Measurements from ENCODE around the gene NEK10. TPM values are rescaled to one million over a fixed set of nuclear protein-coding genes. Genes with fewer than 3 reads are reported as not detected.

Gene NEK10
- total RNA-seq, 1 donor from 2014 or later, result 15.1 TPM

- Histone ChIP-seq H3K27ac (ENCODE audit: low read depth, low read length) (no peak overlapping the region), H3K36me3 (ENCODE audit: control insufficient read depth in 3 of 3, insufficient read depth in 3 of 3, low read length in 3 of 3) (peaks cover 0 to 3% (median 0%) of the 10 kb centered on the region in 3 donors), H3K4me1 (ENCODE audit: control insufficient read depth in 3 of 3, insufficient read depth in 3 of 3, low read length in 3 of 3) (no peaks in the 10 kb centered on the region), H3K27me3 (ENCODE audit: control insufficient read depth in 3 of 3, insufficient read depth in 3 of 3, low read length in 3 of 3) (no peaks in the 10 kb centered on the region), H3K9ac (ENCODE audit: low read depth in 1 of 3, low read length in 3 of 3) (no peak overlapping the region), H3K4me3 (ENCODE audit: low read length in 3 of 3) (no peak overlapping the region), H3K9me3 (ENCODE audit: control insufficient read depth in 3 of 3, low read length in 3 of 3) (no peaks in the 10 kb centered on the region)
Observed at GRCh38 chr3:27130796-27131195, 238.4 kb downstream of the NEK10 start.

GRCh38 chr3:27127879-27128278 is 241.3 kb downstream of the NEK10 start:
- Histone ChIP-seq H3K4me3 (ENCODE audit: low read length in 3 of 3) (no peak overlapping the region), H3K27ac (ENCODE audit: low read depth, low read length) (no peak overlapping the region), H3K4me1 (ENCODE audit: control insufficient read depth in 3 of 3, insufficient read depth in 3 of 3, low read length in 3 of 3) (no peaks in the 10 kb centered on the region), H3K36me3 (ENCODE audit: control insufficient read depth in 3 of 3, insufficient read depth in 3 of 3, low read length in 3 of 3) (peaks cover 0 to 3% (median 0%) of the 10 kb centered on the region in 3 donors), H3K9me3 (ENCODE audit: control insufficient read depth in 3 of 3, low read length in 3 of 3) (no peaks in the 10 kb centered on the region), H3K9ac (ENCODE audit: low read depth in 1 of 3, low read length in 3 of 3) (no peak overlapping the region), H3K27me3 (ENCODE audit: control insufficient read depth in 3 of 3, insufficient read depth in 3 of 3, low read length in 3 of 3) (no peaks in the 10 kb centered on the region)

- Histone ChIP-seq H3K9me3 (ENCODE audit: control insufficient read depth in 3 of 3, low read length in 3 of 3) (no peaks in the 10 kb centered on the region), H3K4me3 (ENCODE audit: low read length in 3 of 3) (no peak overlapping the region), H3K4me1 (ENCODE audit: control insufficient read depth in 3 of 3, insufficient read depth in 3 of 3, low read length in 3 of 3) (no peaks in the 10 kb centered on the region), H3K27ac (ENCODE audit: low read depth, low read length) (no peak overlapping the region), H3K36me3 (ENCODE audit: control insufficient read depth in 3 of 3, insufficient read depth in 3 of 3, low read length in 3 of 3) (peaks cover 0 to 3% (median 0%) of the 10 kb centered on the region in 3 donors), H3K9ac (ENCODE audit: low read depth in 1 of 3, low read length in 3 of 3) (no peak overlapping the region), H3K27me3 (ENCODE audit: control insufficient read depth in 3 of 3, insufficient read depth in 3 of 3, low read length in 3 of 3) (no peaks in the 10 kb centered on the region)
Observed at GRCh38 chr3:27127195-27127594, 242.0 kb downstream of the NEK10 start.

- Histone ChIP-seq H3K27ac (ENCODE audit: low read depth, low read length) (no peak overlapping the region), H3K9ac (ENCODE audit: low read depth in 1 of 3, low read length in 3 of 3) (no peak overlapping the region), H3K9me3 (ENCODE audit: control insufficient read depth in 3 of 3, low read length in 3 of 3) (no peaks in the 10 kb centered on the region), H3K4me3 (ENCODE audit: low read length in 3 of 3) (no peak overlapping the region), H3K36me3 (ENCODE audit: control insufficient read depth in 3 of 3, insufficient read depth in 3 of 3, low read length in 3 of 3) (peaks cover 0 to 3% (median 0%) of the 10 kb centered on the region in 3 donors), H3K27me3 (ENCODE audit: control insufficient read depth in 3 of 3, insufficient read depth in 3 of 3, low read length in 3 of 3) (no peaks in the 10 kb centered on the region), H3K4me1 (ENCODE audit: control insufficient read depth in 3 of 3, insufficient read depth in 3 of 3, low read length in 3 of 3) (no peaks in the 10 kb centered on the region)
Observed at GRCh38 chr3:27125821-27126501, 243.2 kb downstream of the NEK10 start.

- Histone ChIP-seq H3K27ac (ENCODE audit: low read depth, low read length) (no peak overlapping the region), H3K9ac (ENCODE audit: low read depth in 1 of 3, low read length in 3 of 3) (no peak overlapping the region), H3K4me3 (ENCODE audit: low read length in 3 of 3) (no peak overlapping the region), H3K27me3 (ENCODE audit: control insufficient read depth in 3 of 3, insufficient read depth in 3 of 3, low read length in 3 of 3) (no peaks in the 10 kb centered on the region), H3K36me3 (ENCODE audit: control insufficient read depth in 3 of 3, insufficient read depth in 3 of 3, low read length in 3 of 3) (peaks cover 0 to 6% (median 2%) of the 10 kb centered on the region in 3 donors), H3K9me3 (ENCODE audit: control insufficient read depth in 3 of 3, low read length in 3 of 3) (no peaks in the 10 kb centered on the region), H3K4me1 (ENCODE audit: control insufficient read depth in 3 of 3, insufficient read depth in 3 of 3, low read length in 3 of 3) (no peaks in the 10 kb centered on the region)
Observed at GRCh38 chr3:27119639-27120038, 249.5 kb downstream of the NEK10 start.

- no peaks in the 10 kb centered on the region for H3K9me3 ChIP-seq (ENCODE audit: control insufficient read depth in 3 of 3, low read length in 3 of 3)
Observed at GRCh38 chr3:27115352-27115751, 253.8 kb downstream of the NEK10 start.

GRCh38 chr3:27114684-27115083 is 254.5 kb downstream of the NEK10 start:
- Histone ChIP-seq H3K9ac (ENCODE audit: low read depth in 1 of 3, low read length in 3 of 3) (no peak overlapping the region), H3K9me3 (ENCODE audit: control insufficient read depth in 3 of 3, low read length in 3 of 3) (no peaks in the 10 kb centered on the region), H3K27ac (ENCODE audit: low read depth, low read length) (no peak overlapping the region), H3K27me3 (ENCODE audit: control insufficient read depth in 3 of 3, insufficient read depth in 3 of 3, low read length in 3 of 3) (no peaks in the 10 kb centered on the region), H3K4me1 (ENCODE audit: control insufficient read depth in 3 of 3, insufficient read depth in 3 of 3, low read length in 3 of 3) (no peaks in the 10 kb centered on the region), H3K36me3 (ENCODE audit: control insufficient read depth in 3 of 3, insufficient read depth in 3 of 3, low read length in 3 of 3) (peaks cover 0 to 6% (median 2%) of the 10 kb centered on the region in 3 donors), H3K4me3 (ENCODE audit: low read length in 3 of 3) (no peak overlapping the region)

More at GRCh38 chr3:27115352-27115751, 253.8 kb downstream of the NEK10 start:
- H3K27ac ChIP-seq (ENCODE audit: low read depth, low read length), result no peak overlapping the region
- peaks cover 0 to 6% (median 2%) of the 10 kb centered on the region in 3 donors for H3K36me3 ChIP-seq (ENCODE audit: control insufficient read depth in 3 of 3, insufficient read depth in 3 of 3, low read length in 3 of 3)
- H3K4me3 ChIP-seq (ENCODE audit: low read length in 3 of 3), result no peak overlapping the region
- no peaks in the 10 kb centered on the region for H3K4me1 ChIP-seq (ENCODE audit: control insufficient read depth in 3 of 3, insufficient read depth in 3 of 3, low read length in 3 of 3)
- H3K9ac ChIP-seq (ENCODE audit: low read depth in 1 of 3, low read length in 3 of 3), result no peak overlapping the region
- H3K27me3 ChIP-seq (ENCODE audit: control insufficient read depth in 3 of 3, insufficient read depth in 3 of 3, low read length in 3 of 3), result no peaks in the 10 kb centered on the region

- H3K9me3 ChIP-seq (ENCODE audit: control insufficient read depth in 3 of 3, low read length in 3 of 3), result no peaks in the 10 kb centered on the region
- H3K27ac ChIP-seq (ENCODE audit: low read depth, low read length), result no peak overlapping the region
- H3K4me1 ChIP-seq (ENCODE audit: control insufficient read depth in 3 of 3, insufficient read depth in 3 of 3, low read length in 3 of 3), result no peaks in the 10 kb centered on the region
- no peaks in the 10 kb centered on the region for H3K27me3 ChIP-seq (ENCODE audit: control insufficient read depth in 3 of 3, insufficient read depth in 3 of 3, low read length in 3 of 3)
- no peak overlapping the region for H3K9ac ChIP-seq (ENCODE audit: low read depth in 1 of 3, low read length in 3 of 3)
- H3K4me3 ChIP-seq (ENCODE audit: low read length in 3 of 3), result no peak overlapping the region
- peaks cover 0 to 6% (median 2%) of the 10 kb centered on the region in 3 donors for H3K36me3 ChIP-seq (ENCODE audit: control insufficient read depth in 3 of 3, insufficient read depth in 3 of 3, low read length in 3 of 3)
Observed at GRCh38 chr3:27114129-27114528, 255.1 kb downstream of the NEK10 start.

GRCh38 chr3:27110020-27110419 is 259.2 kb downstream of the NEK10 start:
- Histone ChIP-seq H3K4me1 (ENCODE audit: control insufficient read depth in 3 of 3, insufficient read depth in 3 of 3, low read length in 3 of 3) (peaks cover 0 to 4% (median 0%) of the 10 kb centered on the region in 3 donors), H3K36me3 (ENCODE audit: control insufficient read depth in 3 of 3, insufficient read depth in 3 of 3, low read length in 3 of 3) (no peaks in the 10 kb centered on the region), H3K27me3 (ENCODE audit: control insufficient read depth in 3 of 3, insufficient read depth in 3 of 3, low read length in 3 of 3) (no peaks in the 10 kb centered on the region), H3K4me3 (ENCODE audit: low read length in 3 of 3) (no peak overlapping the region), H3K9ac (ENCODE audit: low read depth in 1 of 3, low read length in 3 of 3) (no peak overlapping the region), H3K27ac (ENCODE audit: low read depth, low read length) (no peak overlapping the region), H3K9me3 (ENCODE audit: control insufficient read depth in 3 of 3, low read length in 3 of 3) (no peaks in the 10 kb centered on the region)

GRCh38 chr3:27108322-27108721 is 260.9 kb downstream of the NEK10 start:
- H3K27ac ChIP-seq (ENCODE audit: low read depth, low read length), result no peak overlapping the region
- peaks cover 0 to 4% (median 0%) of the 10 kb centered on the region in 3 donors for H3K4me1 ChIP-seq (ENCODE audit: control insufficient read depth in 3 of 3, insufficient read depth in 3 of 3, low read length in 3 of 3)
- no peaks in the 10 kb centered on the region for H3K36me3 ChIP-seq (ENCODE audit: control insufficient read depth in 3 of 3, insufficient read depth in 3 of 3, low read length in 3 of 3)
- H3K9me3 ChIP-seq (ENCODE audit: control insufficient read depth in 3 of 3, low read length in 3 of 3), result no peaks in the 10 kb centered on the region
- no peak overlapping the region for H3K9ac ChIP-seq (ENCODE audit: low read depth in 1 of 3, low read length in 3 of 3)
- no peak overlapping the region for H3K4me3 ChIP-seq (ENCODE audit: low read length in 3 of 3)
- no peaks in the 10 kb centered on the region for H3K27me3 ChIP-seq (ENCODE audit: control insufficient read depth in 3 of 3, insufficient read depth in 3 of 3, low read length in 3 of 3)
